ENCODE data around the gene MSLN. TPM values are rescaled to one million over a fixed set of nuclear protein-coding genes. Genes with fewer than 3 reads are reported as not detected.
A peak's percentile ranks its signal among the peaks of the same experiment; 100 is the strongest.

Gene MSLN
- total RNA-seq, 6 experiments from 2014 or later = 0.25 TPM; not detected in 5

GRCh38 chr16:766008-766819, 5.7 kb downstream of the MSLN start:
- Histone ChIP-seq H3K27me3 (no peaks in the 10 kb centered on the region), H3K27ac (no peak overlapping the region), H3K4me1 (no peaks in the 10 kb centered on the region), H3K4me3 (no peak overlapping the region), H3K36me3 (no peaks in the 10 kb centered on the region), H3K9me3 (no peaks in the 10 kb centered on the region)
- WGBS (ENCODE audit: insufficient coverage, low coverage, low lambda C conversion rate, missing lambda C conversion rate) = 60% methylated on average over 3 of the region's 29 CpGs
- intact Hi-C loops (cut with DNase I) = no loop called here
- ATAC-seq (peak in 1 of 4 donors; percentile 11), DNase-seq (no peak)
- TF ChIP-seq, protein P1, sequence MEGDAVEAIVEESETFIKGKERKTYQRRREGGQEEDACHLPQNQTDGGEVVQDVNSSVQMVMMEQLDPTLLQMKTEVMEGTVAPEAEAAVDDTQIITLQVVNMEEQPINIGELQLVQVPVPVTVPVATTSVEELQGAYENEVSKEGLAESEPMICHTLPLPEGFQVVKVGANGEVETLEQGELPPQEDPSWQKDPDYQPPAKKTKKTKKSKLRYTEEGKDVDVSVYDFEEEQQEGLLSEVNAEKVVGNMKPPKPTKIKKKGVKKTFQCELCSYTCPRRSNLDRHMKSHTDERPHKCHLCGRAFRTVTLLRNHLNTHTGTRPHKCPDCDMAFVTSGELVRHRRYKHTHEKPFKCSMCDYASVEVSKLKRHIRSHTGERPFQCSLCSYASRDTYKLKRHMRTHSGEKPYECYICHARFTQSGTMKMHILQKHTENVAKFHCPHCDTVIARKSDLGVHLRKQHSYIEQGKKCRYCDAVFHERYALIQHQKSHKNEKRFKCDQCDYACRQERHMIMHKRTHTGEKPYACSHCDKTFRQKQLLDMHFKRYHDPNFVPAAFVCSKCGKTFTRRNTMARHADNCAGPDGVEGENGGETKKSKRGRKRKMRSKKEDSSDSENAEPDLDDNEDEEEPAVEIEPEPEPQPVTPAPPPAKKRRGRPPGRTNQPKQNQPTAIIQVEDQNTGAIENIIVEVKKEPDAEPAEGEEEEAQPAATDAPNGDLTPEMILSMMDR (IDR thresholded peaks at IDR 0.05) = no peak
- no peak for TF ChIP-seq POLR2A (IDR thresholded peaks at IDR 0.05)

DNA sequence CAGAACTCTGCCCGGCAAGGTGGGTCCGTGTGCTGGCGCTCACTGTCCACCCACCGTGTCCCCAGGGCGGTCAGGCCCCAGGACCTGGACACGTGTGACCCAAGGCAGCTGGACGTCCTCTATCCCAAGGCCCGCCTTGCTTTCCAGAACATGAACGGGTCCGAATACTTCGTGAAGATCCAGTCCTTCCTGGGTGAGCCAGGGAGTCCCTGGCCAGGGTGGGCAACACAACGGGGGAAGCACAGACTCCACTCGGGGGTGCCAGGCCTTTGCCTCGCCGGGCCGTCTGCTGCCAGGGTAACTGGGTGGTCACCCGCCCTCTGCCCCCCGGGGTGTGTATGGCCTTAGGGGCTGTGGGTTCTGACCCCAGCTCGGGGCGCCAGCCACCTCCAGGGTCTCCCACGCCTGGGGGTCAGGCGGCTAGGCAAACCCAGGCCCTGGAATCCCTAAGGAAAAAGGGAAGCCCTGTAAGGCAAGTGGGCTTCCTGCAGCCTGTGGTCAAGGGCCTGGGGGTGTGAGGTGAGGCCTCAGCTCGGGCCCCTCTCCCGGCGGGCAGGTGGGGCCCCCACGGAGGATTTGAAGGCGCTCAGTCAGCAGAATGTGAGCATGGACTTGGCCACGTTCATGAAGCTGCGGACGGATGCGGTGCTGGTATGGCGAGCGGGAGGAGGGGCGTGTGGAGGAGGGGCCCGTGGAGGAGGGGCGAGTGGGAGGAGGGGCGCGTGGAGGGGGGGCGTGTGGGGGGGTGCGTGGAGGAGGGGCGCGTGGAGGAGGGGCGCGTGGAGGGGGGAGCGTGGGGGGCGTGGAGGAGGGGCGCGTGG, 6.5 kb downstream of the MSLN start:
- no peaks in the 10 kb centered on the region for H3K27me3 ChIP-seq
- intact Hi-C loops (cut with DNase I) = no loop called here

DNA sequence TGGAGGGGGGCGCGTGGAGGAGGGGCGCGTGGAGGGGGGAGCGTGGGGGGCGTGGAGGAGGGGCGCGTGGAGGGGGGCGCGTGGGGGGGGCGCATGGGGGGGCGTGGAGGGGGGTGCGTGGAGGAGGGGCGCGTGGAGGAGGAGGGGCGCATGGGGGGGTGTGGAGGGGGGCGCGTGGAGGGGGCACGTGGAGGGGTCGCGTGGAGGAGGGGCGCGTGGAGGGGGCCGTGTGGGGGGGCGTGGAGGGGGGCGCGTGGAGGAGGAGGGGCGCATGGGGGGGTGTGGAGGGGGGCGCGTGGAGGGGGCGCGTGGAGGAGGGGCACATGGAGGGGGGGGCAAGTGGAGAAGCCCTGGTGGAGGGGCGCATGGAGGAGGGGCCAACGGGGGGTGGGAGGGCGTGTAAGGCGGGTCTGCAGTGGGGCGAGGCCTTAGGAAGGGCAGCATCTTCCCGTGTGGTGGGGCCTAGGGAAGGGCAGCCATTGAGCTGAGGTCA, 7.3 kb downstream of the MSLN start:
- WGBS (ENCODE audit: insufficient coverage, low coverage, low lambda C conversion rate, missing lambda C conversion rate) = 68% methylated on average over 29 of the region's 38 CpGs
- no peaks in the 10 kb centered on the region for H3K4me1 ChIP-seq
- no peak overlapping the region for H3K4me3 ChIP-seq
- H3K36me3 ChIP-seq = no peaks in the 10 kb centered on the region
- TF ChIP-seq POLR2A (IDR thresholded peaks at IDR 0.05) = no peak
- TF ChIP-seq, protein P1 (IDR thresholded peaks at IDR 0.05) = no peak
- no peaks in the 10 kb centered on the region for H3K9me3 ChIP-seq
- ATAC-seq (no peak), DNase-seq (no peak)
- no peaks in the 10 kb centered on the region for H3K27me3 ChIP-seq
- intact Hi-C loops (cut with DNase I) = no loop called here
- no peak overlapping the region for H3K27ac ChIP-seq

More for the DNA sequence above, 6.5 kb downstream of the MSLN start:
- DNase-seq (no peak), ATAC-seq (no peak)
- H3K9me3 ChIP-seq = no peaks in the 10 kb centered on the region
- H3K4me3 ChIP-seq = no peak overlapping the region
- no peak for TF ChIP-seq POLR2A (IDR thresholded peaks at IDR 0.05)
- TF ChIP-seq, protein P1 (IDR thresholded peaks at IDR 0.05) = no peak
- H3K27ac ChIP-seq = no peak overlapping the region
- WGBS (ENCODE audit: insufficient coverage, low coverage, low lambda C conversion rate, missing lambda C conversion rate) = 66% methylated on average over 31 of the region's 48 CpGs
- no peaks in the 10 kb centered on the region for H3K36me3 ChIP-seq
- no peaks in the 10 kb centered on the region for H3K4me1 ChIP-seq

DNA sequence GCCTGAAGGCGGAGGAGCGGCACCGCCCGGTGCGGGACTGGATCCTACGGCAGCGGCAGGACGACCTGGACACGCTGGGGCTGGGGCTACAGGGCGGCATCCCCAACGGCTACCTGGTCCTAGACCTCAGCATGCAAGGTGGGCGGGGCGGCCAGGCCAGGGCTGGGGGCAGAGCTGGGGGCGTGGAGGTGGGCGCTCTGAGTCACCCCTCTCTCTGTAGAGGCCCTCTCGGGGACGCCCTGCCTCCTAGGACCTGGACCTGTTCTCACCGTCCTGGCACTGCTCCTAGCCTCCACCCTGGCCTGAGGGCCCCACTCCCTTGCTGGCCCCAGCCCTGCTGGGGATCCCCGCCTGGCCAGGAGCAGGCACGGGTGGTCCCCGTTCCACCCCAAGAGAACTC, 7.9 kb downstream of the MSLN start:
- Histone ChIP-seq H3K4me3 (no peak overlapping the region), H3K36me3 (no peaks in the 10 kb centered on the region), H3K9me3 (no peaks in the 10 kb centered on the region), H3K27me3 (no peaks in the 10 kb centered on the region), H3K4me1 (no peaks in the 10 kb centered on the region), H3K27ac (no peak overlapping the region)
- no peak for TF ChIP-seq POLR2A (IDR thresholded peaks at IDR 0.05)
- TF ChIP-seq, protein P1 (IDR thresholded peaks at IDR 0.05) = no peak
- intact Hi-C loops (cut with DNase I) = no loop called here
- ATAC-seq (no peak), DNase-seq (peak in 1 of 3 donors; percentile 50)
- WGBS (ENCODE audit: insufficient coverage, low coverage, low lambda C conversion rate, missing lambda C conversion rate) = no CpG with 5 or more reads among the region's 21 CpGs
